Naive thymus-derived CD4-positive, alpha-beta T cell (primary cell): Measurements from ENCODE around the gene FAM177A1. TPM values are rescaled to one million over a fixed set of nuclear protein-coding genes. Genes with fewer than 3 reads are reported as not detected.

ENCODE experiments used
- ATAC-seq: fragments of 150-1000 bp; cut with Tn5 transposase; 2 replicates; pipeline ENCODE4 v1.10.0; 2021; ENCODE audit warnings: mild to moderate bottlenecking, moderate library complexity
- CTCF ChIA-PET: fragments of 350-600 bp; sonication (Branson Sonifier 250); formaldehyde crosslinking; loops from one replicate; lab custom pipeline; 2021; ENCODE audit warnings: antibody characterized with exemption; lab: Charles Lee
- POLR2A ChIA-PET: fragments of 350-600 bp; sonication (Branson Sonifier 250); formaldehyde crosslinking; loops from one replicate; lab custom pipeline; 2021; ENCODE audit warnings: antibody characterized with exemption, inconsistent platforms; lab: Charles Lee
- DNase-seq, 9 donors: peaks; one replicate each; pipeline versions ENCODE4 v3.0.0 to v3.0.0-alpha.2; 2020 to 2022; ENCODE audit warnings: mixed read lengths in 1 of 9
- H3K27ac ChIP-seq: one replicate; pipeline ENCODE4 v1.7.0; 2013; ENCODE audit warnings: mild to moderate bottlenecking, low read depth, low read length, moderate library complexity
- H3K27me3 ChIP-seq, 2 donors: one replicate each; pipeline ENCODE4 v1.7.0; 2013; ENCODE audit warnings: low read length in 2 of 2, mild to moderate bottlenecking in 2 of 2, moderate library complexity in 2 of 2; ENCODE audit not compliant: control insufficient read depth in 2 of 2, insufficient read depth in 2 of 2
- H3K36me3 ChIP-seq, 3 experiments: 1 replicate in 2 of 3; 2 replicates in 1 of 3; pipeline ENCODE4 v1.7.0; 2013; ENCODE audit warnings: low read length in 3 of 3, mild to moderate bottlenecking in 3 of 3, moderate library complexity in 1 of 3; ENCODE audit not compliant: insufficient read depth in 3 of 3, control insufficient read depth in 2 of 3
- H3K4me1 ChIP-seq, 2 donors: one replicate each; pipeline ENCODE4 v1.7.0; 2013; ENCODE audit warnings: low read length in 2 of 2, mild to moderate bottlenecking in 2 of 2, moderate library complexity in 1 of 2; ENCODE audit not compliant: control insufficient read depth in 2 of 2, insufficient read depth in 2 of 2
- H3K4me3 ChIP-seq: 2 replicates; pipeline ENCODE4 v1.7.0; 2013; ENCODE audit warnings: mild to moderate bottlenecking, low read length
- H3K9me3 ChIP-seq, 3 experiments: 1 replicate in 2 of 3; 2 replicates in 1 of 3; pipeline ENCODE4 v1.7.0; 2013; ENCODE audit warnings: low read length in 3 of 3; ENCODE audit not compliant: control insufficient read depth in 2 of 3
- H3K27ac Mint-ChIP-seq, 9 donors: one replicate each; pipeline ENCODE4 v1.8.0; 2020 to 2022; ENCODE audit warnings: mixed read lengths in 9 of 9, mild to moderate bottlenecking in 8 of 9, moderate library complexity in 5 of 9, inconsistent platforms in 2 of 9
- H3K27me3 Mint-ChIP-seq, 5 donors: one replicate each; pipeline ENCODE4 v1.8.0; 2021 to 2022; ENCODE audit warnings: mixed read lengths in 5 of 5, mild to moderate bottlenecking in 1 of 5
- H3K36me3 Mint-ChIP-seq, 5 donors: one replicate each; pipeline ENCODE4 v1.8.0; 2020 to 2022; ENCODE audit warnings: mixed read lengths in 5 of 5, mild to moderate bottlenecking in 3 of 5, inconsistent platforms in 1 of 5
- H3K4me1 Mint-ChIP-seq, 7 donors: one replicate each; pipeline ENCODE4 v1.8.0; 2020 to 2022; ENCODE audit warnings: mixed read lengths in 7 of 7, mild to moderate bottlenecking in 3 of 7, inconsistent platforms in 1 of 7
- H3K4me3 Mint-ChIP-seq, 10 donors: one replicate each; pipeline ENCODE4 v1.8.0; 2020 to 2022; ENCODE audit warnings: mild to moderate bottlenecking in 10 of 10, mixed read lengths in 10 of 10, moderate library complexity in 6 of 10, inconsistent platforms in 2 of 10
- H3K9me3 Mint-ChIP-seq, 11 donors: one replicate each; pipeline ENCODE4 v1.8.0; 2020 to 2022; ENCODE audit warnings: mixed read lengths in 11 of 11, mild to moderate bottlenecking in 4 of 11, inconsistent platforms in 1 of 11, moderate library complexity in 1 of 11
- intact Hi-C, 2 donors: fragments of 100-400 bp; cut with micrococcal nuclease; formaldehyde crosslinking; loops; one replicate each; pipeline ENCODE4 v1.15.1; 2023
- polyA plus RNA-seq, 2 donors: library from polyadenylated mRNA; unstranded; fragments of 300-500 nt; fragmentation: Illumina TruSeq; gene quantifications; one replicate each; pipeline ENCODE4 v1.2.3, GENCODE V29; 2021
- total RNA-seq, 6 experiments: library from RNA in 5 of 6; stranded (reverse) in 5 of 6; gene quantifications; 1 replicate in 5 of 6; 2 replicates in 1 of 6; pipeline ENCODE4 v1.2.3 and lab custom pipeline; 2021 to 2026

Gene FAM177A1
- total and polyA plus RNA-seq, 7 experiments from 2014 or later = 34.3 to 135 (median 37.0) TPM

- H3K4me1 Mint-ChIP-seq = peaks cover 8 to 25% (median 18%) of the 10 kb centered on the region in 7 donors
- CTCF ChIA-PET = no interaction called here
- H3K9me3 Mint-ChIP-seq = no peaks in the 10 kb centered on the region
- no peak for DNase-seq
- H3K36me3 Mint-ChIP-seq = no peaks in the 10 kb centered on the region
- intact Hi-C loops = no loop called here
- ATAC-seq = no peak
- H3K4me3 Mint-ChIP-seq = no peak overlapping the region
- Histone ChIP-seq H3K27me3 (no peaks in the 10 kb centered on the region), H3K36me3 (no peaks in the 10 kb centered on the region), H3K4me3 (no peak overlapping the region), H3K9me3 (no peaks in the 10 kb centered on the region), H3K4me1 (peaks cover 6 to 17% of the 10 kb centered on the region in 2 donors), H3K27ac (no peak overlapping the region)
- POLR2A ChIA-PET = interaction anchor here (0.6 to 1.8 kb wide), 3 partner anchors 60 to 363 kb away, joined by 3 to 7 read pairs (median 3); partner anchors contain the start of gene SRP54
- peak overlapping the region in 7 of 9 donors; percentile 4 to 86 (median 40) for H3K27ac Mint-ChIP-seq
- H3K27me3 Mint-ChIP-seq = no peaks in the 10 kb centered on the region
Measured at GRCh38 chr14:35042632-35043031, 3.4 kb upstream of the FAM177A1 start.

- CTCF ChIA-PET = no interaction called here
- intact Hi-C loops = no loop called here
Measured at GRCh38 chr14:35043046-35043445, 3.0 kb upstream of the FAM177A1 start.

DNA sequence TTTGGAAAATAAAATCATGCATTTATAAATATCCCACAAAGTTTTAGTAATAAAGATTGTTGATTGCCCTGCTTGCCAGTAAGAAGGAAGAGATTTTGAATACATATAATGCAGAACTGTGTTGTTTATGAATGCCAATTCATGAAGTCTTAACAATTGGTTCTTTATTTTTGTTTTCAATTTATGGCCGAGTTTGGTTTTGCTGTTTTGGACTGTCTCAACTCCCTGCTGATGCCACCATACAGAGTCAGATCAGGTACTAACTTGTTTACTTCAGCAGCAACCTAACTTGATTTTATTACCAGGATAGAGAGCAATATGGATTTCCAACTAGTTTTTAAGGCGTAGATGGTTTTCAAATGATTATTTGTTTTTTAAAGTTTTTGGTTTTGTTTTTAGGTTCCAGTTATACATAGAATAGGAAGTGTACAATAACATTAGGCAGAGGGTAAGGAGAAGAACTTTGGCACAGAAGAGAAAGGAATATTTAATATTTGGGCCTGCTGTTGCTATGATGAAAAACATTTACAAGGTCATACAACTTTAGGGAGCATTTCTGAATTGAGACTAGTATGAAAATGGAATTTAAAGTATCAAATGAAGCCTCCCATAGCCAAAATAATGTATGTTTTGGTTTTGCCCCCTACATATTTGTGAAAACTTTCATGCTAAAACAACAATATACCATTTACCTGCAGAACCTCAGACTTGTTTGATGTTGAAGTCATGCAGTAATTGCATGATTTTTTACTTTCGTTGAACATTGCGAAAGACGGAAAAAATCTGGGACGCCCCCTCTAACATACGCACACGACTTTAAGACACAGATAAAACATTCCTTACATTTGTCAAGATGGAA lies 904 bp upstream of the FAM177A1 start:
- H3K27me3 Mint-ChIP-seq = no peaks in the 10 kb centered on the region
- Histone ChIP-seq H3K4me1 (peaks cover 11 to 19% of the 10 kb centered on the region in 2 donors), H3K27me3 (no peaks in the 10 kb centered on the region), H3K36me3 (no peaks in the 10 kb centered on the region), H3K4me3 (peak overlapping the region; percentile 80), H3K9me3 (no peaks in the 10 kb centered on the region), H3K27ac (peak overlapping the region; percentile 99)
- DNase-seq (peak in 1 of 9 donors; percentile 84), ATAC-seq (peak; percentile 21)
- H3K27ac Mint-ChIP-seq = peak overlapping the region; percentile 96 to 100 (median 99)
- POLR2A ChIA-PET = interaction anchor here (0.6 to 3.2 kb wide), 18 partner anchors 8 to 764 kb away, joined by 3 to 44 read pairs (median 4); partner anchors contain the start of genes BAZ1A, NFKBIA, PPP2R3C and PRORP
- peak overlapping the region; percentile 88 to 99 (median 93) for H3K4me3 Mint-ChIP-seq
- peaks cover 0 to 3% (median 0%) of the 10 kb centered on the region in 5 donors for H3K36me3 Mint-ChIP-seq
- intact Hi-C loops = loop anchor here (5.0 kb wide), 4 partner anchors 37 to 782 kb away; partner anchors contain the start of genes BRMS1L (in 1 of the 2), EAPP (in 1 of the 2) and RALGAPA1 (in 1 of the 2)
- H3K9me3 Mint-ChIP-seq = no peaks in the 10 kb centered on the region
- CTCF ChIA-PET = no interaction called here
- H3K4me1 Mint-ChIP-seq = peaks cover 10 to 36% (median 33%) of the 10 kb centered on the region in 7 donors

More at GRCh38 chr14:35043046-35043445, 3.0 kb upstream of the FAM177A1 start:
- no peaks in the 10 kb centered on the region for H3K9me3 Mint-ChIP-seq
- peaks cover 8 to 29% (median 22%) of the 10 kb centered on the region in 7 donors for H3K4me1 Mint-ChIP-seq
- H3K36me3 Mint-ChIP-seq = peaks cover 0 to 1% (median 0%) of the 10 kb centered on the region in 5 donors
- no peaks in the 10 kb centered on the region for H3K27me3 ChIP-seq
- no peak for ATAC-seq
- H3K27me3 Mint-ChIP-seq = no peaks in the 10 kb centered on the region
- no peaks in the 10 kb centered on the region for H3K9me3 ChIP-seq
- DNase-seq = no peak
- POLR2A ChIA-PET = interaction anchor here (0.6 to 1.8 kb wide), 4 partner anchors 60 to 363 kb away, joined by 3 to 7 read pairs (median 3); partner anchors contain the start of genes NFKBIA and SRP54
- H3K4me3 Mint-ChIP-seq = no peak overlapping the region
- no peak overlapping the region for H3K27ac ChIP-seq
- no peak overlapping the region for H3K4me3 ChIP-seq
- H3K27ac Mint-ChIP-seq = peak overlapping the region in 7 of 9 donors; percentile 4 to 86 (median 40)
- H3K4me1 ChIP-seq = peaks cover 10 to 19% of the 10 kb centered on the region in 2 donors
- no peaks in the 10 kb centered on the region for H3K36me3 ChIP-seq

GRCh38 chr14:35045798-35046047 lies 349 bp upstream of the FAM177A1 start:
- H3K4me3 Mint-ChIP-seq = peak overlapping the region; percentile 88 to 99 (median 93)
- ATAC-seq = no peak
- no peak for DNase-seq
- peak overlapping the region; percentile 99 for H3K27ac ChIP-seq
- H3K27me3 Mint-ChIP-seq = no peaks in the 10 kb centered on the region
- ChIA-PET POLR2A (interaction anchor here (0.6 to 3.2 kb wide), 20 partner anchors 9 to 763 kb away, joined by 3 to 44 read pairs (median 4); partner anchors contain the start of genes BAZ1A, NFKBIA, PPP2R3C and PRORP), CTCF (no interaction called here)
- no peaks in the 10 kb centered on the region for H3K9me3 Mint-ChIP-seq
- H3K27me3 ChIP-seq = no peaks in the 10 kb centered on the region
- no peaks in the 10 kb centered on the region for H3K36me3 ChIP-seq
- intact Hi-C loops = loop anchor here (1.0 to 5.0 kb wide), 17 partner anchors 7 to 782 kb away; partner anchors contain the start of genes NFKBIA (in 2 of the 2), PRORP (in 2 of the 2), PSMA6 (in 2 of the 2) and SRP54 (in 2 of the 2)
- peak overlapping the region; percentile 96 to 100 (median 99) for H3K27ac Mint-ChIP-seq
- peaks cover 0 to 6% (median 3%) of the 10 kb centered on the region in 5 donors for H3K36me3 Mint-ChIP-seq
- no peaks in the 10 kb centered on the region for H3K9me3 ChIP-seq
- H3K4me1 Mint-ChIP-seq = peaks cover 12 to 38% (median 34%) of the 10 kb centered on the region in 7 donors
- H3K4me3 ChIP-seq = peak overlapping the region; percentile 80
- peaks cover 11 to 19% of the 10 kb centered on the region in 2 donors for H3K4me1 ChIP-seq

DNA sequence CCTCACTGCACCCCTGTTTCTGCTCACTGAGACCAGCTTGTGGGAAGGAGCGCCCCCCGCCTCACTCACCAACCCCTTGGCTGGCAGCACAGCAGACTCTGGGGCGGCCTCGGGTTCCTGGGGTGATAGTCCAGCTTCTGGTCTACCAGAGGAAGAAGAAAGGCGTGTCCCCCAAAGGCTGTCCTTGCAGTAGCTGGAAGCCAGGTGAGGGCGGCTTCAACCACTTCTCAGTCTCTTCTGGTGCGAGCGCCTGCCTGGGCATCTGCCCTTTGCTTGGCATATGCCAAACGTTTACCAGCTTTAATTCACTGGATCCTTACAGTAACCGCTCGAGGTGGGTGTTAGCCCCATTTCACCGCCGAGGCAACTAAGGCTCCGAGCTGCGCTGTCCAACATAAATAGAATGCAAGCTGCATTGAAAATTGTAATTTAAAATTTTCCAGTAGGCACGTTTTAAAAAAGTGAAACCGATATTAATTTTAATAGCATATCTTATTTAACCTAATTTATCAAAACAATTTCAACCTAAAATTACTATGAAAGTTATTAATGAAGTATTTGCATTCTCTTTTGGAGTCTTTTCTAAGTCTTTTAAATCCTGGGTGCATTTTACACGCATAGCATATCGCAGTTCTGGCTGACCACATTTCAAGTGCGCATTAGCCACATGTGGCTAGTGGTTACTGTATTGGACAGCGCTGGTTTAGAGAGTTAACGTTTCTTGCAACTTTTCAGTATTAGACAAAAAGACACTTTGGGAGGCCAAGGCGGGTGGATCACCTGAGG lies 872 bp downstream of the FAM177A1 start:
- Histone ChIP-seq H3K9me3 (no peaks in the 10 kb centered on the region), H3K27ac (peak overlapping the region; percentile 99), H3K36me3 (no peaks in the 10 kb centered on the region), H3K27me3 (no peaks in the 10 kb centered on the region), H3K4me3 (peak overlapping the region; percentile 80), H3K4me1 (peaks cover 11 to 19% of the 10 kb centered on the region in 2 donors)
- Mint-ChIP-seq H3K4me3 (peak overlapping the region; percentile 88 to 99 (median 92)), H3K9me3 (no peaks in the 10 kb centered on the region), H3K4me1 (peaks cover 13 to 39% (median 34%) of the 10 kb centered on the region in 7 donors), H3K27me3 (no peaks in the 10 kb centered on the region), H3K36me3 (peaks cover 0 to 9% (median 5%) of the 10 kb centered on the region in 5 donors), H3K27ac (peak overlapping the region; percentile 96 to 100 (median 98))
- DNase-seq (no peak), ATAC-seq (no peak)
- ChIA-PET POLR2A (interaction anchor here (0.6 to 3.2 kb wide), 18 partner anchors 11 to 507 kb away, joined by 3 to 44 read pairs (median 4); partner anchors contain the start of genes NFKBIA, PPP2R3C, PRORP and PSMA6), CTCF (interaction anchor here (0.7 to 1.6 kb wide), 3 partner anchors 35 to 366 kb away, joined by 3 read pairs; no protein-coding TSS in a partner anchor)
- intact Hi-C loops = loop anchor here (1.0 to 5.0 kb wide), 17 partner anchors 9 to 780 kb away; partner anchors contain the start of genes NFKBIA (in 2 of the 2), PRORP (in 2 of the 2), PSMA6 (in 2 of the 2) and SRP54 (in 2 of the 2)
